LNCaP clone FGC (cell line): ENCODE results near the gene SLBP.
"Not testable (repeated sequence)": the region's sequence is repeated elsewhere in the genome, so short reads cannot be mapped to it uniquely, and the experiment has no call there.

Source experiments
- DNase-seq: peaks from one replicate; pipeline ENCODE4 v3.0.0-alpha.2; 2011; ENCODE audit warnings: low read depth
- H3K4me3 ChIP-seq: 2 replicates; pipeline ENCODE4 v1.5.1; 2011; ENCODE audit warnings: mild to moderate bottlenecking, low read depth, low read length, control low read depth
- CTCF ChIP-seq: IDR thresholded peaks from 2 replicates; pipeline ENCODE4 v1.5.1; 2012; ENCODE audit warnings: mild to moderate bottlenecking; ENCODE audit not compliant: control insufficient read depth, insufficient read depth; ENCODE audit errors: extremely low read depth

SLBP gene

DNA sequence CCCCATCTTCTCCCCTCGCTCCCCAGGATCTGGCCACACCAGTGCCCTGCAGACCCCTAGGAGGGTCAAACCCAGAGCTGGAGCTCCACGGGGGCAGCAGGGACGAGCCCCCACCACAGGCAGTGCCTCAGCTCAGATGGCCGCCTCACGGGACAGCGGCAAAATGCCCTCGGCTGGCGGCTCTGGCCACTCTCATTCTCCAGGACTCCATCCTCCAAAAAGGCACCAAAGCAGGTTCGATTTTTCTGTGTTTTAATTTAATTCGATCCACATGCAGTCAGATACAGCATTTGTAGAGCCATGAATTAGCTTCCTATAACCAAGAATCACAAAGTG is 36.3 kb downstream of the SLBP start:
- DNase-seq, result no peak

GRCh38 chr4:1675136-1675801 is 36.9 kb downstream of the SLBP start:
- H3K4me3 ChIP-seq, result no peak overlapping the region
- TF ChIP-seq CTCF, result no peak
- DNase-seq, result no peak

More for the DNA sequence above, 36.3 kb downstream of the SLBP start:
- no peak for TF ChIP-seq CTCF
- H3K4me3 ChIP-seq, result no peak overlapping the region

DNA sequence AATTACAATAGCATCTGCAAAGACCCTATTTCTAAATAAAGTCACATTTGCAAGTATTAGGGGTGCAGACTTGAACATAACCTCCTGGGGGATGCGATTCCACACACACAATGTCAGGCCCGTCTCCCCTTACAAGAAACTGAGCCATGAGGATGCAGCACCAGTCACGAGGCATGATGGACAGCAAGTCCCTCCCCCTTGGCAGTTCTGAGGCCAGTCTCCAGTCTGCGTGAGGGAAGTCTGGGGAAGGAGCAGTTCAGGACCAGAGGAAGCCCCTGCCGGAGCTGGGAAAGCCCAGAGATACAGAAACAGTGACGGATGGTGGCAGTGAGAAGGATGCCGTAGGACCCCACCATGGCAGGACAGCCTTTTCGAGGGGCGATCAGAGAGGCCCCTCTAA is 37.4 kb downstream of the SLBP start:
- no peak overlapping the region for H3K4me3 ChIP-seq
- no peak for TF ChIP-seq CTCF
- no peak for DNase-seq

- TF ChIP-seq CTCF, result no peak
- DNase-seq, result no peak
- H3K4me3 ChIP-seq, result no peak overlapping the region
Observed at GRCh38 chr4:1673671-1674070, 38.4 kb downstream of the SLBP start.

- H3K4me3 ChIP-seq, DNase-seq: not testable (repeated sequence)
Observed at GRCh38 chr4:1671011-1671410, 41.1 kb downstream of the SLBP start.

GRCh38 chr4:1670279-1670678 is 41.8 kb downstream of the SLBP start:
- TF ChIP-seq CTCF, result no peak
- DNase-seq, result no peak
- no peak overlapping the region for H3K4me3 ChIP-seq

DNA sequence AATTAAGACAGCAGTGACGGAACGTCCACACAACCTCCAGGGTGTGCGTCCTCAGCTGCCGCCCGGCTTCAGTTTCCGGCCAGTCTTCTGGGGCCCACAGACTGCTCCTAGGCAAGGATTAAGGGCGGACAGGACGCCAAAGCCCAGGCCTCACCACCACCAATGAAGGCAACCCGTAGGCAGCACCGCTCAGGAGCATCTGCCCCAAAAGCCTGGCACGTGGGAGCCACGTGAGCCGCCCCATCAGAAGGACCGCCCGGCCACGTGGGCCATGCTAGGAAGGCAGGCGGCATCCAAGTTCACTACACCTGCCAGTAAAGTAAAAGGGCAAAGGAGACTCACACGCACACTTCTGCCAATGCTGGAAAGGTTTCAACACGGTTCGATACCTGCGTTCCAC is 42.3 kb downstream of the SLBP start:
- TF ChIP-seq CTCF, result no peak
- DNase-seq, result no peak
- H3K4me3 ChIP-seq, result no peak overlapping the region
